Adrenal gland (tissue), 12 donors: Measurements from ENCODE around the gene CTBP1. TPM values are rescaled to one million over a fixed set of nuclear protein-coding genes. Genes with fewer than 3 reads are reported as not detected.

ENCODE experiments used
- DNase-seq, 7 donors: peaks; one replicate each; pipeline ENCODE4 v3.0.0-alpha.2; 2019 to 2020
- H3K27ac ChIP-seq, 5 donors: fragments of 200-600 bp; sonication (generic) in 4 of 5; 1 replicate in 3 of 5; 2 replicates in 2 of 5; pipeline versions ENCODE4 v1.5.1 to v1.8.0; 2016 to 2020; ENCODE audit warnings: mild to moderate bottlenecking in 1 of 5
- H3K27me3 ChIP-seq: fragments of 200-600 bp; 2 replicates; pipeline ENCODE4 v1.8.0; 2021
- H3K36me3 ChIP-seq, 2 donors: fragments of 200-600 bp; replicated peaks in 1 of 2; 1 replicate in 1 of 2; 2 replicates in 1 of 2; pipeline versions ENCODE4 v1.5.1 to v1.8.0; 2018 to 2022
- H3K4me1 ChIP-seq, 2 donors: fragments of 200-600 bp; replicated peaks in 1 of 2; 1 replicate in 1 of 2; 2 replicates in 1 of 2; pipeline versions ENCODE4 v1.5.1 to v1.8.0; 2018 to 2021
- H3K4me3 ChIP-seq, 4 donors: fragments of 200-600 bp; sonication (generic) in 3 of 4; one replicate each; pipeline ENCODE4 v1.5.1; 2016 to 2018
- H3K9me3 ChIP-seq, 3 donors: fragments of 200-600 bp; sonication (generic) in 1 of 3; replicated peaks in 1 of 3; 1 replicate in 2 of 3; 2 replicates in 1 of 3; pipeline versions ENCODE4 v1.5.1 to v1.8.0; 2016 to 2021
- POLR2A ChIP-seq, 2 donors: fragments of 450-650 bp; IDR thresholded peaks; one replicate each; pipeline ENCODE4 v1.6.1; 2017; ENCODE audit warnings: antibody characterized with exemption in 2 of 2, mild to moderate bottlenecking in 2 of 2, moderate library complexity in 1 of 2
- WGBS, 4 donors: extraction: QIAGEN DNeasy Blood & Tissue Kit in 2 of 4; methylation state at CpG; one replicate each; pipeline versions ENCODE4 v1.1.5 to v1.1.7; 2013 to 2017; 5-methylcytosine and 5-hydroxymethylcytosine counted together
- intact Hi-C, 2 donors: fragments of 100-400 bp; cut with DNase I; formaldehyde crosslinking; loops; one replicate each; pipeline versions ENCODE4 v1.14.1 to v1.15.0; 2022 to 2023
- polyA plus RNA-seq, 3 donors: library from polyadenylated mRNA; stranded (reverse); fragments of 200-250 nt in 2 of 3; fragments of 350-450 nt in 1 of 3; fragmentation: Illumina TruSeq in 1 of 3; extraction: RNeasy Lipid Tissue Mini Kit (QIAGEN cat#74804) in 1 of 3; gene quantifications; one replicate each; pipeline ENCODE4 v1.2.3, GENCODE V29; 2013 to 2014
- total RNA-seq, 9 donors: library from RNA; depleted of rRNA in 4 of 9; stranded (reverse); fragments of >200 nt in 4 of 9; fragments of 120-200 nt in 1 of 9; fragmentation: NEBNext Ultra II Directional in 1 of 9; extraction: Animal tissue kit (Norgen Biotek cat#: 25700) in 1 of 9; gene quantifications; one replicate each; pipeline versions ENCODE4 v1.1.0 to v1.2.4, GENCODE V29; 2013 to 2023
- TF ChIP-seq, protein P1 (sequence below), 6 experiments: fragments of 450-650 bp in 4 of 6; fragments of 200-600 bp in 2 of 6; sonication (generic) in 1 of 6; IDR thresholded peaks; 1 replicate in 5 of 6; 2 replicates in 1 of 6; pipeline versions ENCODE4 v1.5.1 to v1.8.0; 2016 to 2021; ENCODE audit warnings: antibody characterized with exemption in 6 of 6, mild to moderate bottlenecking in 2 of 6, moderate library complexity in 1 of 6
- donor health status: healthy with polysubstance abuse.
- donor health status: Bipolar disorder and iron deficiency.
- donor health status: DM: yes; HTN: yes; CAD: no.
- donor health status: DM: no; HTN: no; CAD: no.
- donor health status: DM: no; HTN: no; CAD: no.
- donor health status: DM: yes; HTN: yes; CAD: no.

CTBP1 gene
- total and polyA plus RNA-seq, 12 donors: 45.7 to 293 (median 159) TPM

- intact Hi-C loops: no loop called here
- Histone ChIP-seq H3K36me3 (peaks cover 0 to 7% of the 10 kb centered on the region in 2 donors), H3K27me3 (no peaks in the 10 kb centered on the region), H3K27ac (no peak overlapping the region), H3K4me1 (peaks cover 0 to 48% of the 10 kb centered on the region in 2 donors), H3K9me3 (no peaks in the 10 kb centered on the region), H3K4me3 (no peak overlapping the region)
- peak in 4 of 7 donors; percentile 12 to 42 (median 16) for DNase-seq
- WGBS, 4 donors: 87 to 95% (median 90%) methylated on average over 6 to 21 of the region's 21 CpGs
- TF ChIP-seq POLR2A (IDR thresholded peaks at IDR 0.05): no peak
- TF ChIP-seq, protein P1, sequence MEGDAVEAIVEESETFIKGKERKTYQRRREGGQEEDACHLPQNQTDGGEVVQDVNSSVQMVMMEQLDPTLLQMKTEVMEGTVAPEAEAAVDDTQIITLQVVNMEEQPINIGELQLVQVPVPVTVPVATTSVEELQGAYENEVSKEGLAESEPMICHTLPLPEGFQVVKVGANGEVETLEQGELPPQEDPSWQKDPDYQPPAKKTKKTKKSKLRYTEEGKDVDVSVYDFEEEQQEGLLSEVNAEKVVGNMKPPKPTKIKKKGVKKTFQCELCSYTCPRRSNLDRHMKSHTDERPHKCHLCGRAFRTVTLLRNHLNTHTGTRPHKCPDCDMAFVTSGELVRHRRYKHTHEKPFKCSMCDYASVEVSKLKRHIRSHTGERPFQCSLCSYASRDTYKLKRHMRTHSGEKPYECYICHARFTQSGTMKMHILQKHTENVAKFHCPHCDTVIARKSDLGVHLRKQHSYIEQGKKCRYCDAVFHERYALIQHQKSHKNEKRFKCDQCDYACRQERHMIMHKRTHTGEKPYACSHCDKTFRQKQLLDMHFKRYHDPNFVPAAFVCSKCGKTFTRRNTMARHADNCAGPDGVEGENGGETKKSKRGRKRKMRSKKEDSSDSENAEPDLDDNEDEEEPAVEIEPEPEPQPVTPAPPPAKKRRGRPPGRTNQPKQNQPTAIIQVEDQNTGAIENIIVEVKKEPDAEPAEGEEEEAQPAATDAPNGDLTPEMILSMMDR (IDR thresholded peaks at IDR 0.05): no peak
These were observed 42.4 kb downstream of the CTBP1 start for GRCh38 chr4:1206299-1207156.

DNA sequence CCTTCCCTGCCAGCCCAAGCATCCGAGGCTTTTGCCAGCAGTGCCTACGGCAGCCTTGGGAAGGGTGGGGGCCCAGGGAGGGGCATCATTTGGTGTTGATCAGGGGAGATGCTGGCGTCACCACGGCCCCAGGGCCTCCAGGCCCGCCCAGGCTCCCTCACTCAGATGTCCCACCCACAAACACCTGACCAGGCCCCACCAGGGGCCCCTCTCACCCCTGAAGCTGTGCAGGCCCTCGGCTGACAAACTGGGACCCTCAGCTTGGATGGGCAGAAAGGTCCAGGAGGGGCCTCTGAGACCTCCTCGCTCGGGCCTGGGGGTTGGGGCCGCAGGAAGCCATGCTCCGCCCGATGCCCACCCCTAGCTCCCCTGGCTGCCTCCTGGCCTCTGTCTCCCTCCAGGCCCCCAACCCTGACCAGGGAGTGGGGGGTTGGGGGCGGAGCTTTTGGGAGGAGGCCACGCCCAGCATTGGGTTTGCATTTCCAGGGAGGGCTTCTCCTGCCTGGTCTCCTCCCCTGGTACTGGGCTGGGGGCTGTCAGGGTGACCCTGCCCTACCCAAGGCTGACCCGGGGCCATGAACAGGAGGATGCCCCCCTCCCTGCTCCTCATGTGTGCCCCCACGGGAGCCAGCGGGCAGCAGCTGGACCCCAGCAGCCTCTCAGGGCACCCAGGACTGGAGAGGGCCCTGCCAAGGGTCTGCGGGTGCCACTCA, 43.2 kb downstream of the CTBP1 start:
- peaks cover 0 to 48% of the 10 kb centered on the region in 2 donors for H3K4me1 ChIP-seq
- peak in 4 of 7 donors; percentile 1 to 42 (median 16) for DNase-seq

GRCh38 chr4:1204828-1205585, 43.9 kb downstream of the CTBP1 start:
- no peak overlapping the region for H3K27ac ChIP-seq
- no peaks in the 10 kb centered on the region for H3K36me3 ChIP-seq

More for the DNA sequence above, 43.2 kb downstream of the CTBP1 start:
- TF ChIP-seq, protein P1 (IDR thresholded peaks at IDR 0.05): no peak
- TF ChIP-seq POLR2A (IDR thresholded peaks at IDR 0.05): no peak
- intact Hi-C loops: no loop called here
- H3K9me3 ChIP-seq: no peaks in the 10 kb centered on the region
- no peak overlapping the region for H3K27ac ChIP-seq
- no peak overlapping the region for H3K4me3 ChIP-seq
- no peaks in the 10 kb centered on the region for H3K27me3 ChIP-seq
- 80 to 90% (median 87%) methylated on average over 2 to 17 of the region's 17 CpGs for WGBS, 4 donors
- no peaks in the 10 kb centered on the region for H3K36me3 ChIP-seq

More at GRCh38 chr4:1204828-1205585, 43.9 kb downstream of the CTBP1 start:
- peak in 5 of 7 donors; percentile 13 to 72 (median 30) for DNase-seq
- no peak overlapping the region for H3K4me3 ChIP-seq
- no peaks in the 10 kb centered on the region for H3K9me3 ChIP-seq
- H3K4me1 ChIP-seq: peaks cover 0 to 45% of the 10 kb centered on the region in 2 donors
- TF ChIP-seq, protein P1 (IDR thresholded peaks at IDR 0.05): no peak
- no peak for TF ChIP-seq POLR2A (IDR thresholded peaks at IDR 0.05)
- intact Hi-C loops: no loop called here
- WGBS, 4 donors: 68 to 84% (median 77%) methylated on average over 13 to 25 of the region's 25 CpGs
- H3K27me3 ChIP-seq: no peaks in the 10 kb centered on the region
